ENCODE measurements around the gene MYOM1. TPM values are rescaled to one million over a fixed set of nuclear protein-coding genes. Genes with fewer than 3 reads are reported as not detected.
"Not testable (repeated sequence)": the region's sequence is repeated elsewhere in the genome, so short reads cannot be mapped to it uniquely, and the experiment has no call there.

Gene MYOM1
- total RNA-seq, 1 donor from 2014 or later = 724 TPM

DNA sequence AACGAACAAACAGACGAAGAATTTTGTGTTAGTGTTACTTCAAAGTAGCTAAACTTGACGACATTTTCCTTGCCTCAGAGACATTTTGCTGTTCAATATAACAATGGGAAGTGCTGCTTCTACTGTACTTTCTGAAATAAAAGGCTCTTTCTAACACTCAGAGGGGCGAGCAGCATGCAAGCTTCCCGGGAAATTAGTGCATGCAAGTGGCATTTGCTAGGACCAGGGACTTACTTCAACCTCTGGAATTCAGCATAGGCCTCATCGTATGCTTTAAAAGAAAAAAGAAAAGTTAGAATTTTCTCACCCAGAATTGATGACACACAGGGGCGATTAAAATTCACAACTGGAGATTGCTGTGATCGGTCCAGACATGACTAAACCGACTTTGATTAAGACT is 144.3 kb downstream of the MYOM1 start:
- no peak for ATAC-seq
- intact Hi-C loops (cut with micrococcal nuclease) = no loop called here
- no peak for DNase-seq

- intact Hi-C loops (cut with micrococcal nuclease) = no loop called here
- peak; percentile 30 for ATAC-seq
- DNase-seq = no peak
Observed at GRCh38 chr18:3074087-3074486, 145.7 kb downstream of the MYOM1 start.

GRCh38 chr18:3073353-3073752 is 146.4 kb downstream of the MYOM1 start:
- DNase-seq; intact Hi-C loops (cut with micrococcal nuclease); ATAC-seq: not testable (repeated sequence)

DNA sequence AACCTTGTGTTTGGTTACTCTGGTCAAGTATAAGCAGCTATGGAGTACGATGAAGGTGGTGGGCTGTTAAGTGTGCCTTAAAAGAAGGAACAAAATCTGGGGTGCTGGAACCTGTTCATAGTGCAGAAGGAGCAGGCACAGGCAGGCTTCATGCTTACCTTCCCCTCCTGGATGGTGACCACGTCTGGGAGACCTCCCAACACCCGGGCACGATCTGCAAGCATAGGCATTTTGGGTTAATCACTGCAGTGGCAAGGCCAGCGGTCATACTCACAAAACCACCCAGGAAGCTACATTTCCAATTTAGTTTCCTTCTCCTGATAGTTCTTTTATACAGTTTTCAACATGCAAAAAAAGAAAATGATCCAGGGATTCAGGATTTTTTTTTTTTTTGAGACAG is 148.1 kb downstream of the MYOM1 start:
- DNase-seq (no peak), ATAC-seq (no peak)
- intact Hi-C loops (cut with micrococcal nuclease) = no loop called here

- intact Hi-C loops (cut with micrococcal nuclease) = loop anchor here (10.0 kb wide), 1 partner anchor 75 kb away; no protein-coding TSS in a partner anchor
- no peak for ATAC-seq
- no peak for DNase-seq
Observed at GRCh38 chr18:3069671-3070433, 149.9 kb downstream of the MYOM1 start.

GRCh38 chr18:3067722-3068121 is 152.0 kb downstream of the MYOM1 start:
- intact Hi-C loops (cut with micrococcal nuclease) = loop anchor here (10.0 kb wide), 1 partner anchor 73 kb away; no protein-coding TSS in a partner anchor
- no peak for ATAC-seq
- no peak for DNase-seq

DNA sequence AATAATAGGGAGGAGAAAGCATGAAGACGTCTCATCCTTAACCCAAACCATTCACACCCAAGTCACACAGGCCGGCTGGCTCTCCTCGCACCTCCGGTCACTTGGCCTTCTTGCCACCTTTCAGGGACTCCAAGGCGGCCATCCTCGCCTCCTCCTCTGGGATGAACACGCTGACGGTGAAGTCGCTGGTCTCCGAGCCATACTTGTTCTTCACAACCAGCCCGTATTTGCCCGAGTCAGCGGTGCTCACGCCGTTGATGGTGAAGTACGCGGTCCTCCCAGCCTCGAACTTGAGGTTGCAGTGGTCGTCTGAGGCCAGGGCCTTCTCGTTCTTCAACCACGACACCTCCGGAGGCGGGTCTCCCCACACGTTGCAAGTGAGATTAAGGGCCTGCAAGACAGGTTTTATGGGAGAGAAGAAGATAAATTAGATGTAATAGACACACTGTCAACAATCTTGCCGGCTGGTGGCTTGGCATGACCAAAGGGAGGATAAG is 152.6 kb downstream of the MYOM1 start:
- intact Hi-C loops (cut with micrococcal nuclease) = loop anchor here (10.0 kb wide), 1 partner anchor 72 kb away; no protein-coding TSS in a partner anchor
- peak; percentile 3 for ATAC-seq
- DNase-seq = no peak

DNA sequence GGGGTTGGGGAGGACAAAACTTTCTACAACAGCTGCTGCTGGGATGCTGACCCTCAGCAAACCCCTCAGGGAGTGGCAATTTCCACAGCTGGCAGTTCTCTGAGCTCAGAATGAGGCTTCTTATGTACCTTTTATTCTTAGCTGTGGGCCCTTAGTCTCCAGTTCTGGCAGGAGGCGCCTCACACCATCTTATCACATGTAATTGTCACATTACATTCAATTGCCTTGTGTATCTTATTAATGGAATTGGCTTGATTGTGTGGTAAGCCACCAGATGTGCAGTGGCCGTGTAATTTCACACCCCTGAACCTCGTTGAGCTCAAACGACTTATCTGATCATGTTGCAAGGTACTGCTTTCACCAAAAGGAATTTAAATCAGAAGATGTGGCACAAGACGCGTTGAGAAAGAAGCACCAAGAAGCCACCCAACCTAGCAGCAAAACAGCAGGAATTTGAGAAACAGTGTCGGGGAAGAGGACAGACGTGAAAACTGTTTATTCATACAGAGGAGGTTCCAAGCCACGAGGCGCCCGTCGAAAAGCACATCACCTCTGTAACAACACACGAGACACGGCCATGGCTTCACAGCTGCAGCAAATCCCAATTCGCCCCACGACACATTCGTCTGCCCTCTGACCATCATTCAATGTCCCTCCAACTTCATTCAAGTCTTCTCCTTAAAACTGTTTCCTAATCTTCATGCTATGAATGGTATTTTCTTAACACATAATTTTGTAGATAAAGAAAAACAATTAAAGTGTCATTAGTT is 153.2 kb downstream of the MYOM1 start:
- DNase-seq (no peak), ATAC-seq (peak; percentile 9)
- intact Hi-C loops (cut with micrococcal nuclease) = loop anchor here (10.0 kb wide), 1 partner anchor 72 kb away; no protein-coding TSS in a partner anchor

DNA sequence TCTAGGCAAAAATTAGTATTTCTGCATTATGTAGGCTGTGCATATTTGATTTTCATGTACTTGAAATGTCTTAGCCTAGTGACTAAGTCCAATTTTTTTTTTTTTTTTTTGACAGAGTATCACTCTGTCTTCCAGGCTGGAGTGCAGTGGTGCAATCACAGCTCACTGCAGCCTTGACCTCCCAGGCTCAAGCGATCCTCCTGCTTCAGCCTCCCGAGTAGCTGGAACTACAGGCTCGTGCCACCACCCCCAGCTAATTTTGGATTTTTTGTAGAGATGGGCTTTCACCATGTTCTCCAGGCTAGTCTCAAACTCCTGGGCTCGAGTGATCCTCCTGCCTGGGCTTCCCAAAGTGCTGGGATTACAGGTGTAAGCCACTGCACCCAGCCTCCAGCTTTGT is 156.0 kb downstream of the MYOM1 start:
- intact Hi-C loops (cut with micrococcal nuclease) = loop anchor here (5.0 to 10.0 kb wide), 2 partner anchors 69 to 131 kb away; no protein-coding TSS in a partner anchor
- DNase-seq, ATAC-seq: not testable (repeated sequence)

- peak; percentile 81 for DNase-seq
- intact Hi-C loops (cut with micrococcal nuclease) = loop anchor here (5.0 to 10.0 kb wide), 2 partner anchors 68 to 131 kb away; no protein-coding TSS in a partner anchor
- peak; percentile 73 for ATAC-seq
Observed at GRCh38 chr18:3062798-3063680, 156.7 kb downstream of the MYOM1 start.

GRCh38 chr18:3061581-3062312 is 158.0 kb downstream of the MYOM1 start:
- DNase-seq = no peak
- no peak for ATAC-seq
- intact Hi-C loops (cut with micrococcal nuclease) = loop anchor here (5.0 to 10.0 kb wide), 2 partner anchors 67 to 129 kb away; no protein-coding TSS in a partner anchor

GRCh38 chr18:3060667-3061580 is 158.8 kb downstream of the MYOM1 start:
- intact Hi-C loops (cut with micrococcal nuclease) = loop anchor here (5.0 to 10.0 kb wide), 2 partner anchors 66 to 129 kb away; no protein-coding TSS in a partner anchor
- DNase-seq (no peak), ATAC-seq (no peak)

GRCh38 chr18:3059272-3059671 is 160.5 kb downstream of the MYOM1 start:
- DNase-seq (no peak), ATAC-seq (no peak)
- intact Hi-C loops (cut with micrococcal nuclease) = no loop called here

DNA sequence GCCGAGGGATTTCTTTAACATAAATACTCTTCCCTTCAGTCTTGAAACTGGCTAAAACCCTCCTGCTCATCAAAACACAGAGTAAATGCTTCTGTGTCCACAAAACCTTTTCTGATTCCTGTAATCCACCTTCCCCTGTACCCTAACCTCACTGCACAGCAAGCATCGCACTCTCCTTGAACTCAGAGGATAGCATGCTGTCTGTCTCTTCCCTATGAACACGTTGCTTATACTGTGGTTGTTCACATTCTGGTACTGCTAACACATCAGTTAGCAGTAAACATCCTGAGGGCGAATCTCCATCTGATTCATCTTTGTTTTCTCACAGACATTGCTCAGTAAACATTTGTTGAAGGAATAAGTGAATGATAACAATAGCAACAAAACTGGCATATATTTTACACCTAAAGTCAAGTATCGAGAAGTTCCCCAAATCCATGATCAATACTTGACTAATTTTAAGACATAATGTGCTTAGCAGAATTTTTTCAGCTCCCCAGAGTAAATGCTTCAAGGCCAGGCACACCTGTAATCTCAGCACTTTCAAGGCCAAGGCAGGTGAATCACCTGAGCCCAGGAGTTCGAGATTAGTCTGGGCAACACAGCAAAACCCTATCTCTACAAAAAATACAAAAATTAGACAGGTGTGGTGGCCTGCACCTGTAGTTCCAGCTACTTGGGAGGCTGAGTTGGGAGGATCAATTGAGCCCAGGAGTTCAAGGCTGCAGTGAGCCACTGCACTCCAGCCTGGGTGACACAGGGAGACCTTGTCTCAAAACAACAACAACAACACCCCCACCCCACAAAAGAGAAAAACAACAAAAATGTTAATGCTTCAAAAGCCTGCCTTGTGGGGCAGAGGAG is 161.2 kb downstream of the MYOM1 start:
- ATAC-seq = no peak
- intact Hi-C loops (cut with micrococcal nuclease) = no loop called here
- no peak for DNase-seq

DNA sequence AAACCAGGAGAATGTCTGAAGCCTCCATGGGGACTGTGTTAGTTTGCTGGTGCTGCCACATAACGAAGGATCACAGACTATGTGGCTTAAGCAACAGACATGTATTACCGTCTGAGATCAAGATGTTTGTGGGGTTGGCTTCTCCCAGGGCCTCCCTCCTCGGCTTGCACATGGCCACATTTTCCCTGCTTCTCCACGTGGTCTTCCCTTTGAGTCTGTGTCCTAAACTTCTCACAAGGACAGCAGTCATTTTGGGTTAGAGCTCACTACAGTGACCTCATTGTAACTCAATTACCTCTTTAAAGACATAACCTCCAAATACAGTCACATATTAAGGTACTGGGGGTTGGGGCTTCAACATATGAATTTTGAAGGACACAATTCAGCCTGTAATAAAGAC is 162.2 kb downstream of the MYOM1 start:
- intact Hi-C loops (cut with micrococcal nuclease) = no loop called here

DNA sequence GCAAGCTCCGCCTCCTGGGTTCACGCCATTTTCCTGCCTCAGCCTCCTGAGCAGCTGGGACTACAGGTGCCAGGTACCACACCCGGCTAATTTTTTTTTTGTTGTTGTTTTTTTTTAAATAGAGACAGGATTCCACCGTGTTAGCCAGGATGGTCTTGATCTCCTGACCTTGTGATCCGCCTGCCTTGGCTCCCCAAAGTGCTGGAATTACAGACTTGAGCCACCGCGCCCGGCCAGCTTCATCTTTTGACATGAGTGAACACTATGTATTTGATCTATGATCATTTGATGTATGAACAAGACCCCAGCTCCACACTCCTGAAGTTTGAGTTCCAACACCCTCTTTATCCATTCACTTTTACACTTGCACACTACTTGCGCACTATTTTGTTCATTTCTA is 163.5 kb downstream of the MYOM1 start:
- ATAC-seq (no peak), DNase-seq (no peak)
- intact Hi-C loops (cut with micrococcal nuclease) = no loop called here

More for the DNA sequence above, 162.2 kb downstream of the MYOM1 start:
- no peak for DNase-seq
- no peak for ATAC-seq
